Loucy (cell line): ENCODE results near the gene ACER2.
A peak's percentile ranks its signal among the peaks of the same experiment; 100 is the strongest.

Source experiments
- H2AFZ ChIP-seq: fragments of 200-600 bp; sonication (generic); 2 replicates; pipeline ENCODE4 v1.6.0; 2016; ENCODE audit warnings: antibody characterized with exemption, mild to moderate bottlenecking, low read length, moderate library complexity
- H3F3A ChIP-seq: fragments of 200-600 bp; 2 replicates; pipeline ENCODE4 v1.6.0; 2016; ENCODE audit warnings: antibody characterized with exemption, low read depth, mild to moderate bottlenecking
- H3K27me3 ChIP-seq: fragments of 200-600 bp; sonication (generic); 2 replicates; pipeline ENCODE4 v1.6.1; 2014; ENCODE audit warnings: low read length, mild to moderate bottlenecking; ENCODE audit not compliant: insufficient read depth, poor library complexity, severe bottlenecking
- H3K36me3 ChIP-seq: fragments of 200-600 bp; sonication (generic); 2 replicates; pipeline ENCODE4 v1.6.1; 2016; ENCODE audit warnings: low read length; ENCODE audit not compliant: insufficient read depth
- H3K4me1 ChIP-seq: fragments of 200-600 bp; sonication (generic); 2 replicates; pipeline ENCODE4 v1.5.1; 2014; ENCODE audit warnings: low read length, mild to moderate bottlenecking; ENCODE audit not compliant: insufficient read depth, poor library complexity, severe bottlenecking
- H3K4me2 ChIP-seq: fragments of 200-600 bp; sonication (generic); 2 replicates; pipeline ENCODE4 v1.6.0; 2014; ENCODE audit warnings: antibody characterized with exemption, low read length, low read depth, mild to moderate bottlenecking; ENCODE audit not compliant: poor library complexity, severe bottlenecking
- H3K4me3 ChIP-seq: fragments of 200-600 bp; sonication (generic); 2 replicates; pipeline ENCODE4 v1.5.1; 2014; ENCODE audit warnings: low read length, mild to moderate bottlenecking, mixed read lengths; ENCODE audit not compliant: poor library complexity, severe bottlenecking
- H3K79me2 ChIP-seq: fragments of 200-600 bp; sonication (generic); 2 replicates; pipeline ENCODE4 v1.6.1; 2014; ENCODE audit warnings: low read length; ENCODE audit not compliant: insufficient read depth
- H3K9ac ChIP-seq: fragments of 200-600 bp; sonication (generic); 2 replicates; pipeline ENCODE4 v1.6.0; 2014; ENCODE audit warnings: mild to moderate bottlenecking, low read depth, low read length, moderate library complexity; ENCODE audit not compliant: poor library complexity, severe bottlenecking
- H3K9me2 ChIP-seq: fragments of 200-600 bp; sonication (generic); replicated peaks from 2 replicates; pipeline ENCODE4 v1.6.1; 2016; ENCODE audit warnings: low read depth, low read length, mixed read lengths
- H3K9me3 ChIP-seq: fragments of 200-600 bp; sonication (generic); 2 replicates; pipeline ENCODE4 v1.6.1; 2014; ENCODE audit warnings: mild to moderate bottlenecking, antibody characterized with exemption, low read length, low read depth; ENCODE audit not compliant: insufficient read depth
- H4K20me1 ChIP-seq: fragments of 200-600 bp; sonication (generic); 2 replicates; pipeline ENCODE4 v1.6.0; 2014; ENCODE audit warnings: antibody characterized with exemption, low read length, mild to moderate bottlenecking; ENCODE audit not compliant: insufficient read depth, poor library complexity, severe bottlenecking
- CTCF ChIP-seq: fragments of 200-600 bp; sonication (generic); conservative IDR thresholded peaks from 2 replicates; pipeline ENCODE4 v1.5.1; 2014; ENCODE audit warnings: mild to moderate bottlenecking, antibody characterized with exemption, low read length
- EZH2phosphoT487 ChIP-seq: fragments of 200-600 bp; IDR thresholded peaks from 2 replicates; pipeline ENCODE4 v1.6.1; 2018; ENCODE audit warnings: antibody characterized with exemption, mild to moderate bottlenecking, moderate library complexity, borderline replicate concordance

Gene ACER2

GRCh38 chr9:19493876-19494275, 85.1 kb downstream of the ACER2 start:
- Histone ChIP-seq H3K4me1 (peaks cover 4% of the 10 kb centered on the region), H3K36me3 (no peaks in the 10 kb centered on the region), H3F3A (no peaks in the 10 kb centered on the region), H3K79me2 (no peaks in the 10 kb centered on the region), H3K9ac (no peak overlapping the region), H3K27me3 (no peaks in the 10 kb centered on the region), H3K9me3 (no peaks in the 10 kb centered on the region), H3K9me2 (no peaks in the 10 kb centered on the region), H4K20me1 (no peaks in the 10 kb centered on the region), H2AFZ (no peak overlapping the region), H3K4me2 (no peak overlapping the region), H3K4me3 (no peak overlapping the region)
- TF ChIP-seq CTCF (no peak), EZH2phosphoT487 (no peak)

GRCh38 chr9:19495186-19496028, 86.6 kb downstream of the ACER2 start:
- H2AFZ ChIP-seq: no peak overlapping the region

GRCh38 chr9:19496321-19497050, 87.7 kb downstream of the ACER2 start:
- Histone ChIP-seq H4K20me1 (no peaks in the 10 kb centered on the region), H3K9me2 (no peaks in the 10 kb centered on the region), H3K4me2 (no peak overlapping the region), H3K9ac (no peak overlapping the region), H3K36me3 (no peaks in the 10 kb centered on the region), H2AFZ (no peak overlapping the region), H3K79me2 (no peaks in the 10 kb centered on the region), H3K9me3 (no peaks in the 10 kb centered on the region), H3K4me1 (peaks cover 4% of the 10 kb centered on the region), H3K27me3 (no peaks in the 10 kb centered on the region), H3K4me3 (no peak overlapping the region), H3F3A (no peaks in the 10 kb centered on the region)
- TF ChIP-seq CTCF (no peak), EZH2phosphoT487 (no peak)

More at GRCh38 chr9:19495186-19496028, 86.6 kb downstream of the ACER2 start:
- TF ChIP-seq EZH2phosphoT487 (no peak), CTCF (peak; percentile 11; the same call in 1 of the 2 replicates)
- Histone ChIP-seq H3K9me2 (no peaks in the 10 kb centered on the region), H4K20me1 (no peaks in the 10 kb centered on the region), H3K9me3 (no peaks in the 10 kb centered on the region), H3K4me2 (no peak overlapping the region), H3K9ac (no peak overlapping the region), H3K4me1 (peaks cover 4% of the 10 kb centered on the region), H3K4me3 (no peak overlapping the region), H3K79me2 (no peaks in the 10 kb centered on the region), H3F3A (no peaks in the 10 kb centered on the region), H3K36me3 (no peaks in the 10 kb centered on the region), H3K27me3 (no peaks in the 10 kb centered on the region)
